ENCODE results near the gene GTF3A. TPM values are rescaled to one million over a fixed set of nuclear protein-coding genes. Genes with fewer than 3 reads are reported as not detected.
"Not testable (repeated sequence)": the region's sequence is repeated elsewhere in the genome, so short reads cannot be mapped to it uniquely, and the experiment has no call there.

The GTF3A gene
- total RNA-seq, 1 donor from 2014 or later: 163 TPM

DNA sequence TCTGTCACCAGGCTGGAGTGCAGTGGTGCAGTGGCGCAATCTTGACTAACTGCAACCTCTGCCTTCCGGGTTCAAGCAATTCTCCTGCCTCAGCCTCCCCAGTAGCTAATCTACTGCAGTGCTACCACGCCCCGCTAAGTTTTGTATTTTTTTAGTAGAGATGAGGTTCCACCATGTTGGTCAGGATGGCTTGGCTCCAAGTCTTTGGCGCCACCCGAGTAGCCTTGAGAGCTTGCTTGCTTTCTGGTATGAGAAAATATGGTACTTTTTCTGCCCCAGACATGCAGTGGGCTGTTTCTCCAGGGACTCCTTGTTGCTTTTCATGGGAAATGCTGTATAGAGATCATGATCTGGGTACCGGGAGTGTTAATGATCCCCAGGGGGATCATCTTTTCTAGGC is 34.5 kb upstream of the GTF3A start:
- FAIRE-seq (no peak), DNase-seq (ENCODE audit: low read depth) (no peak)
- H3K27me3 ChIP-seq (ENCODE audit: control insufficient read depth, insufficient read depth, low read length): no peaks in the 10 kb centered on the region
- TF ChIP-seq, protein P1, sequence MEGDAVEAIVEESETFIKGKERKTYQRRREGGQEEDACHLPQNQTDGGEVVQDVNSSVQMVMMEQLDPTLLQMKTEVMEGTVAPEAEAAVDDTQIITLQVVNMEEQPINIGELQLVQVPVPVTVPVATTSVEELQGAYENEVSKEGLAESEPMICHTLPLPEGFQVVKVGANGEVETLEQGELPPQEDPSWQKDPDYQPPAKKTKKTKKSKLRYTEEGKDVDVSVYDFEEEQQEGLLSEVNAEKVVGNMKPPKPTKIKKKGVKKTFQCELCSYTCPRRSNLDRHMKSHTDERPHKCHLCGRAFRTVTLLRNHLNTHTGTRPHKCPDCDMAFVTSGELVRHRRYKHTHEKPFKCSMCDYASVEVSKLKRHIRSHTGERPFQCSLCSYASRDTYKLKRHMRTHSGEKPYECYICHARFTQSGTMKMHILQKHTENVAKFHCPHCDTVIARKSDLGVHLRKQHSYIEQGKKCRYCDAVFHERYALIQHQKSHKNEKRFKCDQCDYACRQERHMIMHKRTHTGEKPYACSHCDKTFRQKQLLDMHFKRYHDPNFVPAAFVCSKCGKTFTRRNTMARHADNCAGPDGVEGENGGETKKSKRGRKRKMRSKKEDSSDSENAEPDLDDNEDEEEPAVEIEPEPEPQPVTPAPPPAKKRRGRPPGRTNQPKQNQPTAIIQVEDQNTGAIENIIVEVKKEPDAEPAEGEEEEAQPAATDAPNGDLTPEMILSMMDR (IDR thresholded peaks at IDR 0.05; ENCODE audit: insufficient read depth, low read length, severe bottlenecking): no peak
- no peak overlapping the region for H3K4me3 ChIP-seq (ENCODE audit: low read depth, low read length)
- H3K36me3 ChIP-seq (ENCODE audit: control insufficient read depth, insufficient read depth, low read length): no peaks in the 10 kb centered on the region

GRCh38 chr13:27391471-27391870 is 32.9 kb upstream of the GTF3A start:
- Histone ChIP-seq H3K4me3 (ENCODE audit: low read depth, low read length) (no peak overlapping the region), H3K36me3 (ENCODE audit: control insufficient read depth, insufficient read depth, low read length) (no peaks in the 10 kb centered on the region), H3K27me3 (ENCODE audit: control insufficient read depth, insufficient read depth, low read length) (no peaks in the 10 kb centered on the region)
- TF ChIP-seq, protein P1 (IDR thresholded peaks at IDR 0.05; ENCODE audit: insufficient read depth, low read length, severe bottlenecking): no peak
- no peak for FAIRE-seq
- DNase-seq (ENCODE audit: low read depth): no peak

GRCh38 chr13:27393101-27393500 is 31.3 kb upstream of the GTF3A start:
- FAIRE-seq (no peak), DNase-seq (ENCODE audit: low read depth) (no peak)
- Histone ChIP-seq H3K27me3 (ENCODE audit: control insufficient read depth, insufficient read depth, low read length) (no peaks in the 10 kb centered on the region), H3K4me3 (ENCODE audit: low read depth, low read length) (no peak overlapping the region), H3K36me3 (ENCODE audit: control insufficient read depth, insufficient read depth, low read length) (no peaks in the 10 kb centered on the region)
- TF ChIP-seq, protein P1 (IDR thresholded peaks at IDR 0.05; ENCODE audit: insufficient read depth, low read length, severe bottlenecking): no peak

DNA sequence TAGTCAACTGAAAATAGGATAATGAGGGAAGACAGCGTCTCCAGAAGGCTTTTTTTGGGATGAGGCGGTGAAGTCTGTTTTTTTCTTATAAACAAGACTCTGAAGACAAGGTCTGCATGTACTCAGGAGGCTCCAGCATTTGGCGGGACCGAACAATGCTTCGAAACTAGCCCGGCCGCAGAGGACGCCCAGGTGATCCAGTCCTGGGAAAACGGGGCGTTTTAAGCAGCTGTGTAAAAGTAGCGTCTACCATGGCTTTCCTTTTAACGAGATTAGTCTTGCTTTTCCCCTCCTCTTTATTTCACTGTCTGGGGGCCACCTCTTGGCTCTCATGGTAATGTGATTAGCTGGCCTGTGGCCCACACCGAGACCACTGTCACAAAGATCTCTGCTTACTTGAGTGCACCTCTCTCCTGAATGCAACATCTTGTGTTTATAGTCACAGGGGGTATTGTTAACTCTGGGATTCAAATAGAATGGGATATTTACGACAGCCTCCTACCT is 29.4 kb upstream of the GTF3A start:
- H3K4me3 ChIP-seq (ENCODE audit: low read depth, low read length): no peak overlapping the region
- H3K27me3 ChIP-seq (ENCODE audit: control insufficient read depth, insufficient read depth, low read length): no peaks in the 10 kb centered on the region
- TF ChIP-seq, protein P1 (IDR thresholded peaks at IDR 0.05; ENCODE audit: insufficient read depth, low read length, severe bottlenecking): no peak
- FAIRE-seq (no peak), DNase-seq (ENCODE audit: low read depth) (no peak)
- no peaks in the 10 kb centered on the region for H3K36me3 ChIP-seq (ENCODE audit: control insufficient read depth, insufficient read depth, low read length)

DNA sequence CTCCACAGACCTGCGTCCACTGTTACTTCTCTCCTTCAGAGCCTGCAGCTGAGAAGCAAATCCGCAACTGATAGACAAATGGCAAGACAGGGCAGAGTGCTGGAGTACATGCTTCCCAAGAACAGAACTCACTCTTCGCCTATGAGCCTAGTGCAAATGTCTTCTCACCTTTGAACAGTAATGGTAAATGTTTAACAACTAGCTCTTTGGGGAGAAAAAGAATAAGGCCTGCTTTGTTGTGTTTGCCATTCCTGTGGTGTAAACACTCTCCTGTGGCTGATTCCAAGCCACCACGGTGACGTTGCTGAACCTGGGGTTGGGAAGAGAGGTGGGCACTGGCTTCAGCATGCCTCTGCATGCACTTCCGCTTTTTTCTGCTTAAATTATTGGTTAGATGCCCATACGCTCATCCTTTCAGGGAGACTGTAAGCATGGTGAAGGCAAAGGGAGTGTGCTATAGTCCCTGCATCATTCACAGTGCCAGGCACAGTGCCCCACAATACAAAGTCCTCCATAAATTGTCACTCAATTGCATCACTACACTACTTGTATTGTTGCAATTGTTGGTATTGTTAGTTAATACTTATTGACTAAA is 28.1 kb upstream of the GTF3A start:
- H3K4me3 ChIP-seq (ENCODE audit: low read depth, low read length): no peak overlapping the region
- no peak for FAIRE-seq
- no peaks in the 10 kb centered on the region for H3K36me3 ChIP-seq (ENCODE audit: control insufficient read depth, insufficient read depth, low read length)
- no peaks in the 10 kb centered on the region for H3K27me3 ChIP-seq (ENCODE audit: control insufficient read depth, insufficient read depth, low read length)
- TF ChIP-seq, protein P1 (IDR thresholded peaks at IDR 0.05; ENCODE audit: insufficient read depth, low read length, severe bottlenecking): no peak
- no peak for DNase-seq (ENCODE audit: low read depth)

- DNase-seq (ENCODE audit: low read depth) (no peak), FAIRE-seq (no peak)
- TF ChIP-seq, protein P1 (IDR thresholded peaks at IDR 0.05; ENCODE audit: insufficient read depth, low read length, severe bottlenecking): no peak
- Histone ChIP-seq H3K27me3 (ENCODE audit: control insufficient read depth, insufficient read depth, low read length) (no peaks in the 10 kb centered on the region), H3K4me3 (ENCODE audit: low read depth, low read length) (no peak overlapping the region), H3K36me3 (ENCODE audit: control insufficient read depth, insufficient read depth, low read length) (no peaks in the 10 kb centered on the region)
Observed at GRCh38 chr13:27398360-27398759, 26.1 kb upstream of the GTF3A start.

- not testable (repeated sequence) for H3K36me3 ChIP-seq (ENCODE audit: control insufficient read depth, insufficient read depth, low read length); DNase-seq (ENCODE audit: low read depth); H3K27me3 ChIP-seq (ENCODE audit: control insufficient read depth, insufficient read depth, low read length); H3K4me3 ChIP-seq (ENCODE audit: low read depth, low read length); FAIRE-seq
Observed at GRCh38 chr13:27400405-27400804, 24.0 kb upstream of the GTF3A start.
